Transverse colon (tissue), 4 donors: ENCODE measurements around the gene HNRNPL. TPM values are rescaled to one million over a fixed set of nuclear protein-coding genes. Genes with fewer than 3 reads are reported as not detected.
A peak's percentile ranks its signal among the peaks of the same experiment; 100 is the strongest.

Source experiments
- DNase-seq: peaks from one replicate; pipeline ENCODE4 v3.0.0-alpha.2; 2019
- H3K27ac ChIP-seq, 4 donors: fragments of 200-600 bp; sonication (generic); 2 replicates each; pipeline ENCODE4 v1.5.1; 2016 to 2018; ENCODE audit warnings: inconsistent platforms in 4 of 4
- H3K27me3 ChIP-seq: fragments of 200-600 bp; sonication (generic); 2 replicates; pipeline ENCODE4 v1.5.1; 2017; ENCODE audit warnings: inconsistent platforms
- H3K36me3 ChIP-seq, 4 donors: fragments of 200-600 bp; sonication (generic); 2 replicates each; pipeline ENCODE4 v1.5.1; 2017 to 2019; ENCODE audit warnings: inconsistent platforms in 4 of 4
- H3K4me1 ChIP-seq, 4 donors: fragments of 200-600 bp; sonication (generic); 2 replicates each; pipeline ENCODE4 v1.5.1; 2017 to 2020; ENCODE audit warnings: inconsistent platforms in 4 of 4
- H3K4me3 ChIP-seq, 4 donors: fragments of 200-600 bp; sonication (generic); 1 replicate in 1 of 4; 2 replicates in 3 of 4; pipeline versions ENCODE4 v1.5.1 to v1.6.1; 2017 to 2019; ENCODE audit warnings: inconsistent platforms in 4 of 4
- H3K9me3 ChIP-seq, 2 donors: fragments of 200-600 bp; sonication (generic); 2 replicates each; pipeline ENCODE4 v1.5.1; 2017 to 2019; ENCODE audit warnings: inconsistent platforms in 2 of 2
- EP300 ChIP-seq: sonication (generic); formaldehyde crosslinking; IDR thresholded peaks from one replicate; pipeline ENCODE4 v1.6.1; 2017; ENCODE audit warnings: antibody characterized with exemption, low read depth
- POLR2A ChIP-seq: fragments of 450-650 bp; IDR thresholded peaks from one replicate; pipeline ENCODE4 v1.6.1; 2016; ENCODE audit warnings: antibody characterized with exemption, mild to moderate bottlenecking, moderate library complexity
- POLR2AphosphoS5 ChIP-seq, 3 donors: sonication (generic); formaldehyde crosslinking; IDR thresholded peaks; one replicate each; pipeline ENCODE4 v1.6.1; 2016; ENCODE audit warnings: antibody characterized with exemption in 3 of 3
- WGBS, 2 donors: methylation state at CpG; one replicate each; pipeline ENCODE4 v1.1.5; 2018; ENCODE audit warnings: low coverage in 1 of 2; 5-methylcytosine and 5-hydroxymethylcytosine counted together
- in situ Hi-C, 4 donors: fragments of 200-750 bp; cut with MboI; loops; one replicate each; pipeline versions ENCODE4 v1.15.0 to v1.15.1; 2017; ENCODE audit warnings: low sequenced_read_pairs in 3 of 4, low pct_ligation_motif_present in 1 of 4, low pct_unique_long_range_greater_than_20kb in 1 of 4
- intact Hi-C: fragments of 100-400 bp; cut with DNase I; formaldehyde crosslinking; loops from one replicate; pipeline ENCODE4 v1.15.1; 2023; ENCODE audit warnings: low total_unique reads
- total RNA-seq, 4 donors: library from RNA; depleted of rRNA; stranded (reverse); fragments of >200 nt; gene quantifications; one replicate each; pipeline ENCODE4 v1.1.0, GENCODE V29; 2016
- TF ChIP-seq, protein P1 (sequence below), 5 experiments: fragments of 200-600 bp in 3 of 5; fragments of 450-650 bp in 2 of 5; sonication (generic) in 3 of 5; IDR thresholded peaks; 1 replicate in 2 of 5; 2 replicates in 3 of 5; pipeline ENCODE4 v1.5.1; 2016 to 2017; ENCODE audit warnings: antibody characterized with exemption in 5 of 5, inconsistent platforms in 3 of 5, mild to moderate bottlenecking in 2 of 5, moderate library complexity in 1 of 5

The HNRNPL gene
- total RNA-seq, 4 donors from 2014 or later = 139 to 200 (median 174) TPM

DNA sequence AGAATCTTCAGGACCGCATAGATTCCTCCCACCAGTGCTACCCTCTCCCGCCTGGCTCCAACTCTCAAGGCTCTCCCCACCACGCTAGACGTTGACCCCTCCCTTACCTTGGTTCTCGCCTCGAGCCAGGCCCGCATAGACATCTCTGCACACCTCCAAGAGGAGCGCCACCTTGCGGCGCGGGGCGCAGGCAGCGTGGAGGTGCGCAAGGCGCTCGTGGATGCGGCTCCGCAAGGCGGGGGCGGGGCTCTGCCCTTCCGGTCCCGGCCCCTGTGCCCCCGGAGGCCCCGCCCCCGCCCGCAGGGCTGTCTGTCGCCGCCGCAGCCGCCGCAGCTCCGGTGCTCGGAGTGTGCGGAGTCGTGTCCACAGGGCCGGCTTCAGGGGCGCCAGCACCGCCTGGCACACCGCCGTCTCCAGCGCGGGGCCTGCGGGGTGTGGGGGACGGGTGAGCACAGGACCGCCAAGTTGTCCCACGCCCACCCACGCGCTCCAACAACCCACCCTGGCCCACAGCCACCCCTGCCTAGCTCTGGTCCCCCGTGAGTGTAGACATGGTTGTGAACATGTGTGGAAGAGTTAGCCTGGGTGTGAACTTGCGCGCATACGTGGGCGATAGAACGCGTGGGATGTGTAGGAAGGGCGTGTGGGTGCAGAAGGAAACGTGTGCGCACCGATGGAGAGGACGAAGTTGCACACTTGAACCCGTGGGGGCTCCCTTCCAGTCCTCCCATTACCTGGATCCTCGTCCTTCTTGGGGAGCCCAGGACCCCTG lies 20.2 kb upstream of the HNRNPL start:
- peak overlapping the region; percentile 24 to 48 (median 36) for H3K4me3 ChIP-seq
- TF ChIP-seq, protein P1, sequence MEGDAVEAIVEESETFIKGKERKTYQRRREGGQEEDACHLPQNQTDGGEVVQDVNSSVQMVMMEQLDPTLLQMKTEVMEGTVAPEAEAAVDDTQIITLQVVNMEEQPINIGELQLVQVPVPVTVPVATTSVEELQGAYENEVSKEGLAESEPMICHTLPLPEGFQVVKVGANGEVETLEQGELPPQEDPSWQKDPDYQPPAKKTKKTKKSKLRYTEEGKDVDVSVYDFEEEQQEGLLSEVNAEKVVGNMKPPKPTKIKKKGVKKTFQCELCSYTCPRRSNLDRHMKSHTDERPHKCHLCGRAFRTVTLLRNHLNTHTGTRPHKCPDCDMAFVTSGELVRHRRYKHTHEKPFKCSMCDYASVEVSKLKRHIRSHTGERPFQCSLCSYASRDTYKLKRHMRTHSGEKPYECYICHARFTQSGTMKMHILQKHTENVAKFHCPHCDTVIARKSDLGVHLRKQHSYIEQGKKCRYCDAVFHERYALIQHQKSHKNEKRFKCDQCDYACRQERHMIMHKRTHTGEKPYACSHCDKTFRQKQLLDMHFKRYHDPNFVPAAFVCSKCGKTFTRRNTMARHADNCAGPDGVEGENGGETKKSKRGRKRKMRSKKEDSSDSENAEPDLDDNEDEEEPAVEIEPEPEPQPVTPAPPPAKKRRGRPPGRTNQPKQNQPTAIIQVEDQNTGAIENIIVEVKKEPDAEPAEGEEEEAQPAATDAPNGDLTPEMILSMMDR (IDR thresholded peaks at IDR 0.05) = peak; percentile 72 to 87 (median 82)
- TF ChIP-seq EP300 (no peak), POLR2AphosphoS5 (IDR thresholded peaks at IDR 0.05) (peak in 1 of 3 donors; percentile 38)
- DNase-seq = peak; percentile 96
- in situ Hi-C loops = no loop called here
- H3K36me3 ChIP-seq = no peaks in the 10 kb centered on the region
- 27% methylated on average over 47 of the region's 62 CpGs; no CpG with 5 or more reads in 1 of the 2 donors for WGBS, 2 donors
- H3K27me3 ChIP-seq = no peaks in the 10 kb centered on the region
- peaks cover 0 to 25% (median 15%) of the 10 kb centered on the region in 4 donors for H3K4me1 ChIP-seq
- intact Hi-C loops = no loop called here
- H3K27ac ChIP-seq = peak overlapping the region; percentile 48 to 68 (median 58)
- no peaks in the 10 kb centered on the region for H3K9me3 ChIP-seq

DNA sequence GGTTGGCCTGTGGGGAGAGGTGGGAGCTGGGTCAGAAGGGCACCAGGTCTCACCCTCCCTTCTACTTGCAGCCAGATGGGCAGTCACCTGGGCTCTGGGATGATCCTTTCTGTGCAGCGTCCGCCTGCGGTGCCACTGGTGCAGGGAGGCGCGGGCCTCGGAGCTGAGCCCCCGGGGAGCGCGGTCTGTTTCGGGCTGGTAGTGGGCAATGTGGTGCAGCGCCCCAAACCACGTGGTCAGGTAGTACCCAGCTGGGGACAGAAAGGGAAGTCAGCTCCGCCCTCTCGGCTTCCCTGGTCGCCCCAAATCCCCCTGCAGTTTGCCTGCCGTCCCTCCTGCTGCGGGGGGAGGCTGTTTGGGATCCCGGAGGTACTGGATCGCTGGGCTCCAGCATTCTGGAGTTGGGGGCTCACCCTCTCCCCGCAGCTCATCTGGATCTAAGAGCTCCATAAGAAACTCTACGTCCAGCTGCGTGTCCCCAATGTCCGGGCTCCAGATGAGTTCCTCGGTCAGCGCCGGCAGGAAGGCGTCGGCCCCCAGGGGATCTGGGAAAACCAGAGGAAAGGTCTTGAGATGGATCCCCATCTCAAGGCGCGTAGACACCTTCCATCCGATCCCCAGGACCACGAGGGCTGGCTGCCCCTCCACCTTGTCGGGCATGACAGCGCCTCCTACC lies 19.5 kb upstream of the HNRNPL start:
- Histone ChIP-seq H3K36me3 (no peaks in the 10 kb centered on the region), H3K27me3 (no peaks in the 10 kb centered on the region), H3K4me1 (peaks cover 4 to 32% (median 20%) of the 10 kb centered on the region in 4 donors), H3K9me3 (no peaks in the 10 kb centered on the region), H3K4me3 (peak overlapping the region; percentile 16 to 48 (median 36)), H3K27ac (peak overlapping the region; percentile 48 to 68 (median 58))
- DNase-seq = peak; percentile 57
- 49% methylated on average over 33 of the region's 34 CpGs; no CpG with 5 or more reads in 1 of the 2 donors for WGBS, 2 donors
- in situ Hi-C loops (no loop called here), intact Hi-C loops (no loop called here)
- TF ChIP-seq EP300 (no peak), POLR2A (no peak), POLR2AphosphoS5 (IDR thresholded peaks at IDR 0.05) (no peak)
- TF ChIP-seq, protein P1 (IDR thresholded peaks at IDR 0.05) = no peak

DNA sequence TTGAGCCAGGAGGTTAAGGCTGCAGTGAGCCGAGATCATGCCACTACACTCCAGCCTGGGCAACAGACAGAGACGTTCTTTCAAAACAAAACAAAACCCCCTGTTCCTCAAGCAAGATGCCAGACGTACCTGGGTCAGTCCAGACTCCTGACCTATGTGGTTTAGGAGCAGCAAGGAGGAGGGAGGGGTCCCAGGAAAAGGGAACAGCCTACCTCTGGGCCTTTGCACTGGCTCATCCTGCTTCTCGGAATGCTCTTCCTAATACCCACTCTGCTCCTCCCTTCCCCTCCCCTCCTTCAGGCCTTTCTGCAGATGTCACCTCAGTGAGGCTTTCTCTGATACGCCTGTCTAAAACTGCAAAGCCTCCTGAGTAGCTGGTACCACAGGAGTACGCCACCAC lies 18.8 kb upstream of the HNRNPL start:
- in situ Hi-C loops = no loop called here
- no peaks in the 10 kb centered on the region for H3K9me3 ChIP-seq

More for the DNA sequence above, 18.8 kb upstream of the HNRNPL start:
- intact Hi-C loops = no loop called here
- TF ChIP-seq EP300 (no peak), POLR2A (no peak), POLR2AphosphoS5 (IDR thresholded peaks at IDR 0.05) (no peak)
- TF ChIP-seq, protein P1 (IDR thresholded peaks at IDR 0.05) = no peak
- no peaks in the 10 kb centered on the region for H3K36me3 ChIP-seq
- peak overlapping the region in 1 of 4 donors; percentile 58 for H3K27ac ChIP-seq
- peaks cover 7 to 38% (median 23%) of the 10 kb centered on the region in 4 donors for H3K4me1 ChIP-seq
- H3K27me3 ChIP-seq = no peaks in the 10 kb centered on the region
- no peak for DNase-seq
- WGBS, 2 donors = 82% methylated on average over 6 of the region's 6 CpGs; no CpG with 5 or more reads in 1 of the 2 donors
- no peak overlapping the region for H3K4me3 ChIP-seq
